Measurements from ENCODE around the gene MESD.

MESD gene

GRCh38 chr15:80991421-80991820, 1.8 kb upstream of the MESD start:
- DNase-seq (ENCODE audit: low spot score), result no peak

DNA sequence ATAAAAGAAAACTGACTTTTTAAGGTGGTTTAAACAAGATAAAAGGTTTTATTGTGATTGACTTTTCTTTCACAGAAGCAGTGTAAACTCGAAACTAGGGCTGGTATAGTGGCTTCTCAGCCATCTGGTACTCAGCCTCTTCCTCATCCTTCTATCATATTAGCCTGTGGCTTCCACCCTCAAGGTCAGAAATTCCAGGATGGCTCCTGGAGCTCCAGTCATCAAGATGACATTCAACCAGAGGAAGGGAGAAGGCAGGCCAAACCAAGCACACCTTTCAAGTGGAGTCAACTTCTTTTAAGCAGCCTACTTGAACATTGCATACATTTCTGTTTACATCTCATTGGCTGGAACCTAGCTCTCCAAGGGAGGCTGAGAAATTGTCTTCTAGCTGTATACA, 1.3 kb upstream of the MESD start:
- DNase-seq (ENCODE audit: low spot score), result no peak

- no peak for DNase-seq (ENCODE audit: low spot score)
Measured at GRCh38 chr15:80989081-80989517, 520 bp downstream of the MESD start.

- DNase-seq (ENCODE audit: low spot score), result no peak
Measured at GRCh38 chr15:80988148-80988796, 1.3 kb downstream of the MESD start.

GRCh38 chr15:80986487-80986886, 3.1 kb downstream of the MESD start:
- DNase-seq (ENCODE audit: low spot score), result no peak

- no peak for DNase-seq (ENCODE audit: low spot score)
Measured at GRCh38 chr15:80985981-80986380, 3.6 kb downstream of the MESD start.

DNA sequence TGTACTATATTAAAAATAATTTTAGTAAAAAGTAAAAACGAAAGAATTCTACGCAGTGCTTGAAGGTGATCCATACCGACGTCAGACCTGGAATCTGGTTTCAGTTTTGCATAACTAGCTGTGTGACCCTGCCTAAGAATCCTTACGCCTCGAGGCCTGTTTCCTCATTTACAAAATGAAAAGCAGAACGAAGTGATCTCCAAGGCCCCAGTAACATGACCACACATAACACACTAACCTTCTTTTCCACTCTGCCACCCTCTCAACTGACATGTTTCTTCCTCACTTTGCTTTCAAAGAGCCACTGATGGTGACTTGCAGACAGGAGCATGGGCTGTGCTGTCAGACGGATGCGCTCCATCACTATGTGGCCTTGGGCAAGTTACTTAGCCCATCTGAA, 4.8 kb downstream of the MESD start:
- no peak for DNase-seq (ENCODE audit: low spot score)

GRCh38 chr15:80982839-80983238, 6.8 kb downstream of the MESD start:
- DNase-seq (ENCODE audit: low spot score), result no peak

DNA sequence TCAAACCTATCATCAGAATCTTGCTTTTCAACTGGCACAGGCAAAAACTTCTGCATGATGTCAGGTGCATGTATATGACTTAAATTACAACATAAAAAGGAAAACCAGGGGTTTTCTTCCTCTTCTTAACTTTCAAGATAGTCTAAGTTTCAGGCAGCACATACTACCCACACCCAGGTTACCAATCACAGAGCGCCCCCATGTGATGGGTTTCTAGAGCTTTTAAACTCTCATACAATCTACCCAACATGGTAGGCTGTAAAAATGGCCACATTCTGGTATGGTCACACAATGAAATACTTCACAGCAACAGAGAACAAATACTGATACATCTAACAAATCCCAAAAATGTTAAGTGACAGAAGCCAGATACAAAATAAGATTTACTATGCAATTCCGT, 7.4 kb downstream of the MESD start:
- DNase-seq (ENCODE audit: low spot score), result no peak

DNA sequence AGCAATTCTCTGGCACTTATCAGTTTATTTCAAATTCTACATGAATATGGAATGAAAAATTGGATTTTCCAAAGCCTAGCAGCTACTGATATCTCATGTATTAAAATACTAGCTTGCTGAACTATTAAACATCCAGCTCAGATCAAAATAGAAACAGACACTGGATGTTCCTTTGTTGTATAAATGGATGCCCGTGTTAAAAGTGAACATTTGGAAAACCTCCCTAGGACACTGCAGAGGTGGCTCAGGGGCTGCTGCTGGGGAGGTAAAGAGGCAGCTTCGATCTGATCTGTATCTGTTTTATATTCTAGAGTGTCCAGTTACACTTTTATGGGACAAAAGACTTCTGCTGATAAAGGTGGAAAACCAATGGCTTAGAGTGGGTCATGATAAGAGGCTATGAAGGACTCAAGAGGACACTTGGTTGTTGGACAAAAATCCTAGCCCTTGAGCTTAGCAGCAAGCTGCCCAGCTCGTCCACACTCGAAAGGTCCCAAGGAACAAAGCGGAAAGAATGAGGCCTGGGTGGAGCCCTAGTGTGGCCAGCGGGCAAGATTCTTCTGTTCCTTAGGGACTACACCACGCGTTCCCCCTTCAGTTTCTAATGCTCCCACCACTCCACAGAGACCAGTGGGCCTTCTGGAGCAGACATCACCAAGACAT, 9.9 kb downstream of the MESD start:
- no peak for DNase-seq (ENCODE audit: low spot score)

GRCh38 chr15:80978685-80979329, 10.8 kb downstream of the MESD start:
- DNase-seq (ENCODE audit: low spot score), result no peak

DNA sequence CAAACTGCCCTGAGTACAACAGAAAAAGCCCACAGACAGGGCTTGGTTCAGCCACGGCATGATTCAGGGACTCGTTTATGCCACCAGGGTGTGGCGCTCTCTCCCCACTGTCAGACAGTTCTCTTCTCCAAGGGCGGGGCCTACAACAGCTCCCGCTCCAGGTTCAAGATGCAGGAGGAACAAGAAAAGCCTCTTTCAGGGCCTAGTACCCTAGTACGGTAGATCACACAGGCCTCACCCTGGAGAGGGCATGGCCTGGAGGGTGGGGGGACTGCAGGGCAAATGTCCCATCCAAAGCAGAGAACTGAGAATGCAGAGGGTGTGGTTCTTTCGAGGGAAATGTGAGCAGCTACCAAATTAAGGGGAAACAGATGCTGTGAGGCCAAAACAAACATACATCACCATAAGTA, 12.0 kb downstream of the MESD start:
- peak; percentile 62 for DNase-seq (ENCODE audit: low spot score)

GRCh38 chr15:80976851-80977250, 12.8 kb downstream of the MESD start:
- no peak for DNase-seq (ENCODE audit: low spot score)

DNA sequence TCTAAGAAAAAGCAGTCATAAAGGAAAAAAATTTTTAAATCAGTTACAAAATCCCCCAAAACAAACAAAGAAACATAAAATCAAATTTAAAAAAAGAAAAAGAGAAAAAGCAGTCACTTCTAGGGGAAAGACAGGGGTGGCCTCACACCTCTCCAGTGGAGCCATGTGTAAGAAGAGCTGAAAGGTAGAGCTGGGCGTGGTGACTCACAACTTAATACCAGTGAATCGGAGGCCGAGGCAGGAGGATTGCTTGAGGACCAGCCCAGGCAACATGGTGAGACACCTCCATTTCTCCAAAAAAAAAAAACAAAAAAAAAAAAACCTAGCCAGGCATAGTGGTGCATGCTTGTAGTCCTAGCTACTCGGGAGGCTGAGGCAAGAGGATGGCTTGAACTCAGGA, 14.7 kb downstream of the MESD start:
- DNase-seq (ENCODE audit: low spot score), result no peak

- DNase-seq (ENCODE audit: low spot score), result no peak
Measured at GRCh38 chr15:80972276-80972675, 17.3 kb downstream of the MESD start.

DNA sequence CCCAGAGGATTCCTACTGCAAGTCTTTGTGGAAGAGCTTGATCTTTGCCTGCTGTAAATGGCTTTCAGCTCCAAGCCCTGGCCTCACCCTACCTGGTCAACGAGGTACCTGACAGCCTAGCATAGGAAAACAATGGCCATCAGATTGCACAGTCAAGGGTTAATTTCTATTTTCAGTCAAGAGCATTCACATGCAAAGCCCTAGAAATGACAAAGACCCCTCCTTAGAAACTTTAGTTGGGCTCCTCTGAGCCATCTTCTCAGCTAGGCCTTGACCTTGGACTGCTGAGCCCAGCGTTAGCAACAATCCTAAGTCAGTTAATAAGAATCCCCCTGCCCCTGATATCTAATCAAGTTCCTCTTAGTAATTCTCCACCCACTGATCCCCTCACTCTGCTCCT, 18.5 kb downstream of the MESD start:
- no peak for DNase-seq (ENCODE audit: low spot score)

DNA sequence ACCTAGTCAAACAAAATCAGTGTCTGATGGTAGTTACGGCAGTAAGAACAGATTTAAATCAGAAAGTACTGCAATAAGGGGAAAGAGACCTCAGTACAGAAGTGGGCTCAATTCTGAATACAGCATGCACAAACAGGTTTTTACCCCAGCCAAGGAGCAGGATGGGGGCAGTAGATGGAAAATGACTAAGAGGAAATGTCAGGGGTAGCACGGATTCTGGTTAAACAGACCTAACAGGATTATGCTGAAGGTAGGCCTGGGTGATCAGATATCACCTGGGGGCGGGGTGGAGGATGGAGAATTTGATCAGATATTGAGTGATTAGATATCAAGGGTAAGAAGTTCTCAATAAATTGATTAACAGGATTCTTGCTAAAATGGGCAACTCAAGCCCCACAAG, 19.0 kb downstream of the MESD start:
- DNase-seq (ENCODE audit: low spot score), result no peak

GRCh38 chr15:80970018-80970657, 19.5 kb downstream of the MESD start:
- peak; percentile 71 for DNase-seq (ENCODE audit: low spot score)

GRCh38 chr15:80969316-80969715, 20.3 kb downstream of the MESD start:
- DNase-seq (ENCODE audit: low spot score), result no peak

DNA sequence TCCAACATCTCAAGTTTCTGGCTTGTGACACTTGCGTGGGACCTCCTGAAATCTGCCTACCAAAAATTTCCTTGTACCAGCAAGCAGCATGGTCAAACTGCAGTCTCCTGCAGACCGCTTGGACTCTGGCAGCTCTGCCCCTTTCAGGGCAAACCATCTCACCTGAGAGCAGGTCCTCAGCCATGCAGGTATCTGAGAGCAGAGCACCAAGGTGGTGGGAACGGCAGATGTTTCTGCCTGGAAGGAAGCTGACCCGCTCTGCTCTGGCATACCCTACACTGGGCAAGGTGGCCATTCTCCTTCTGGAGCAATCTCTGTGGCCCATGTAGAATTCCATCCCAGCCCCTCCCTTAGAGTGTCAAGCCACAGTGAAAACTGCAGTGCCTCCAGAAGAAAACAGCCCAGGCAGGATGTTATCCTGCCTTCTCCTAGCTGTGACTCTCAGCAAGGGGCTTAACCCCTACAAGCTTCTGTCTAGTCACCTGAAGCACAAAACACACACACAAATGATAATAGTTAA, 21.6 kb downstream of the MESD start:
- no peak for DNase-seq (ENCODE audit: low spot score)

DNA sequence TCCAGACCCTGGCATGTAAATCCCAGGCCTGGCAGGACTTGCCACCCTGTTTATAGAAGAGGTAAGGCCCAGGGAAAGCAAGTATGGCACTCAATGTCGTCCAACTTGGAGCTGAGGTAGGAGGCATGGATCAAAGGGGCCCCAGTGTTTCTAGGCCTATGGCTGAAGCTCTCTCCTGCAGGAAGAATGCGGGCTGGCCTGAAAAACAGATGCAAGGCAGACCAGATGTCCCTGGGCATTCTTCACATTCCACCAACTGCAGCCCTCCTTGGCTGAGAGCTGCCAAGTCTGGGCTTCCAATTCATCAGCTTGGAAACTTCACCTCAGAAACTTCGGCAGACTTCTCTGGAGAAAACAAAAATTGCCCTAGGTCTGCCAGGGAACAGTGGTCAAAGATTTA, 22.2 kb downstream of the MESD start:
- DNase-seq (ENCODE audit: low spot score), result no peak

GRCh38 chr15:80966431-80967197, 23.0 kb downstream of the MESD start:
- DNase-seq (ENCODE audit: low spot score), result no peak
